ENCODE data around the gene PPP1R7.

PPP1R7 gene

GRCh38 chr2:241141214-241141770, 9.0 kb upstream of the PPP1R7 start:
- no peak for DNase-seq

DNA sequence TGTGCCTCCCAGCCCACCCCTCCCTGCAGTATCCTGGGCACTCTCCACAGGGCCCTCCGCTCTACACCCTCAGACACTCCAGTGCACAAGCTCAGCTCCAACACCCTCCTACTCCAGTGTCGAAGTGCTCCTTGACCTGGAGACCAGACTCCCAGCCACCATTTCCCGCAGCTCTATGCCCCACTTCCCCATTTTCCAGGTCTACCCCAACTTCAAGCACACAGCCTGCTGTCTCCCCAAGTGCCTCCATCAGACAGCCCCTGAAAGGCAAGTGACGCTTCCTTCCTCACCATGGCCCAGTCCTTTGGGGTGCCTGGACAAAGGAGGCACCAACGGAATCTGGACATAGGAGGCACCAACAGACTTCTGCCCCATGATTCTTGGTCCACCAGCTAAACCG, 8.2 kb upstream of the PPP1R7 start:
- DNase-seq = no peak

DNA sequence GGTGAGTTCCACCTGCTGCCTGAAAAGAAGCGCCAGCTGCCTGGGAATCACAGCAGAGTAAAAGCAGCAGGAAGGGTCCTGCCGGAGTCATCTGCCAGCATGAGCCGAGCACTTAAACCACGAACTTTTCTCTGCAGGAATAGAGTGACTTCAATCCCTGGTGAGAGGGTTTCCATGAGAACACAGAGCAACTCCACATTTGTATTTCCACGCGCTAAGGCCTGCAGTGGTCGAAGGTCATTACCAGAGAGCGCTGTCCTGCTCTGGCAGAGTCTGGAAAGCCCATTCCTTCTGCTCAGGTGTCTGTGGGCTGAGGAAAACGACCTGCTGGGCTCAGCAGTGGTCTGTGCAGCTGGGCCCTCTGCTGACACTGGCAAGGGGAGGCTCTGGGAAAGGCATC, 7.7 kb upstream of the PPP1R7 start:
- DNase-seq = no peak

- no peak for DNase-seq
These were observed 4.0 kb upstream of the PPP1R7 start for GRCh38 chr2:241146286-241146685.

DNA sequence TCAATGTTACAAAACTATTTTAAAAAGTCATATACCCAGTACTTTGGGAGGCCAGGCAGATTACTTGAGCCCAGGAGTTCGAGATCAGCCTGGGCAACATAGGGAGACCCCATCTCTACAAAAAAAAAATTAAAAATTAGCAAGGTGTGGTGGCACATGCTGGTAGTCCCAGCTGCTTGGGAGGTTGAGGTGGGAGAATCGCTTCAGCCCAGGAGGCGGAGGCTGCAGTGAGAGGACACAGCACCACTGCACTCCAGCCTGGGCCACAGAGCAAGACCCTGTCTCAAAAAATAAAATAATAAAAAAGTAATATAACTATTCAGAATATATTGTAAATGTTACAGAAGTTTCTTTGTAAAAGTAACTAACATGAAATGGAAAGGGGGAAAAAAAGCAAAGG, 2.9 kb upstream of the PPP1R7 start:
- no peak for DNase-seq

GRCh38 chr2:241148239-241148638, 2.0 kb upstream of the PPP1R7 start:
- no peak for DNase-seq

DNA sequence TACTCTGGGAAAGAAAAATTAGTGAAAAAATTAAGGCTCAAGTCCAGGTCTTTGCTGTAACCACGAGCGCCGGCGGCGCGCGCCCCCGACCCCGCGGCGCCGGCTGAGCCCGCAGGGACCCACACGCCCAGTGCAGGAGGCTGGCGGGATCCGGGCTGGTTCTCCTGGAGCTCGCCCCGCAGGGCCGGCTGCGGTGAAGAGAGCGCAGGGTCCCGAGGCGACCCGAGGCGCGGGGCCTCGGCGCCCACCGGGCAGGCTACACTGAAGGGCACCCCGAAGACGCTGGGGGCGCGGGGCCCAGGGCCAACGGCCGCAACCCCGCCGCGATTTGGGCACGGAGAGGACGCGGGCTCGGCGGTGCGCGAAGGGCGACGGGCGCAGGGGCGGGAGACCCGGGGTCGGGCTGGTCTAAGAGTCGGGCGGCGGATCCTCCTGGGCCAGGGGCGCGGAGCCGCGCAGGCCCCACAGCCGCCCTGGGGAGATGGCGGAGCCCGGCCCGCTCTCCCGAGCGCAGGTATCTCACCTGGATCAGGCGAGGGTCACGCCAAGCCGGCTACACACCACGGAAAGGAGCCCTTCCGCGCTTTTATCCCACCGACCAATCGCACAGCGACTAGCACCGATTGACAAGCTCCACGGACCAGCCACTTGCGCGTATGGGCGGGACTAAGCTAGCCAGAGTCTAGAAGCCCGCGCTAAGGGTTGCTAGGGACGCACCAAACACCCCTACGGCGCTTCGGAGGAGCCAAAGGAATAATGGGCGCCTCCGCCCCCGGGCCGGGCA, 1.2 kb upstream of the PPP1R7 start, which contains the start of gene PASK:
Gene PASK (minus strand): TSS at position 582 of the 784 bp plus-strand sequence. CDS start 6,440 bp downstream, outside the sequence.
- DNase-seq = peak; percentile 99

GRCh38 chr2:241149675-241149924, 667 bp upstream of the PPP1R7 start:
- no peak for DNase-seq

- no peak for DNase-seq
These were observed 628 bp downstream of the PPP1R7 start for GRCh38 chr2:241150660-241151530.

DNA sequence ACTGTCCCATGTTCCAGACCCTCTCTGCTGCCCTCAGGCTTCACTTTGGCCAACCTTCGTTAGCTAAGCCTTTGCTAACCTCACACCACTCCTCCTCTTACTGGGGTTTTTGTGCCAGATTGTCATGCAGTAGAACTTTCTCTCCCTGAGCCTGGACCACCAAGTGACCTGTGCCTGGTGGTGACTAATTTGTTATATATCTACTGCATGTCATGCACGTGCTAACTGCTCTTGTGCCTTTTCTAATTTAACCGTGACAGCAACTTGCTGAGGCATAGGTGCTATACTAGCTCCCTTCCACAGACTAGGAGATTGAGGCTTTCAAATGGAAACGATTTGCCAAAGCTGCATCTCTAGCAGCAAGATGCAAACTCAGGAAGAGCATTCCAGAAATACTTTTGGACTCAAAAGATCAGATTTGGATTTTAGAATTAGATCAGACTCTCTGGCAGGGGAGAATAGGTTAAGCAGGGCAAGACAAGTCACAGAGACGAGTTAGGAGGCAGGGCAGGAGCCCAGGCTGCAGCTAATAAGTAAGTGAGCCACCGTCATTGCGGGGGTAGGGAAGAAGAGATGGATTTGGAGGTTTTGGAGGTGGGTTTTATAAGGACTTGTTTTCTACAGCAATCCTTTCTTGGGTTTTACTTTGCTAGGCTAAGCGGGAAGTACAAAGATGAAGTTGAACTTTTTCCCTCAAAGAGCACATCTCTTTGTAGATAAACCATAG, 1.8 kb downstream of the PPP1R7 start:
- no peak for DNase-seq

- no peak for DNase-seq
These were observed 3.3 kb downstream of the PPP1R7 start for GRCh38 chr2:241153616-241154015.

- no peak for DNase-seq
These were observed 4.6 kb downstream of the PPP1R7 start for GRCh38 chr2:241154915-241155314.

DNA sequence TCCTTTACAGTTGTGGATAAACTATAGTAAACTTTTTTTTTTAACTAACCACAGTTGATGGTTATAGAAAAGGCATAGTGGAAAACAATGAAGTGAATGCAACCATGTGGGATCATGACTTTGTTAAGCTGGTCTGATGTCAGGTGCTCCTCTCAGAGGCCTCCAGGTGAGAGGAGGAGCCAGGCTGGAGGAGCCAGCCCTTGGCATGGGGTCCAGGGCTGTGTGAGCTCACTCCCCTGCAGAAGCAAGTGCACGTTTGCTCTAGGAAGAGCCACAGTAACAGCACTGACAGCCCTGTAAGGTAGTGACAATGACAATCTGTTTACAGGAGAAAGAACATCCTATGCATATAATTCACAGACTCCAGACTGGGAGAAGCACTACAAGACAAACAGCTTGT, 5.7 kb downstream of the PPP1R7 start:
- DNase-seq = no peak

DNA sequence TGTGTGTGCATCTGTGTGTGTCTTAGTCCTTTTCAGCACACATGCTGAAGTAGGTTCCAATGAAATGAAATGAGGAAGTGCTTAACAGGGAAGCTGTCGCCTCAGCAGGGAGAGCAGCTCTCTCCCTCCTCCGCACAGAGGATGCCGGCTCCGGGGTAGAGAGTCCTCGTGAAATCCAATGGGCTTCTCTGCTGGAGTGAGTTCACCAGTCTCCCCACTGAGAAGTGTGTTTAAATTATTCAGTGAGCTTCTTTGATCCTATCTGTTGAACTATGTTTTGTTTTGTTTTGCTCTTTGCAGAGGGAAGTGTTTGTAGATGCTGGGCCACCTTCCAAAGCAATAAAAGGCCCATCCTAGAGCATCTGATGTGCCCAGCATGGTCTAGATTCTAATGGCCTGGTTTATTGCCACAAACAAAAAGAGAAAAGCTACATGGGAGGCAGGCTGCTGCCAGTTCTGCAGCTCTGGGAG, 6.7 kb downstream of the PPP1R7 start:
- no peak for DNase-seq

DNA sequence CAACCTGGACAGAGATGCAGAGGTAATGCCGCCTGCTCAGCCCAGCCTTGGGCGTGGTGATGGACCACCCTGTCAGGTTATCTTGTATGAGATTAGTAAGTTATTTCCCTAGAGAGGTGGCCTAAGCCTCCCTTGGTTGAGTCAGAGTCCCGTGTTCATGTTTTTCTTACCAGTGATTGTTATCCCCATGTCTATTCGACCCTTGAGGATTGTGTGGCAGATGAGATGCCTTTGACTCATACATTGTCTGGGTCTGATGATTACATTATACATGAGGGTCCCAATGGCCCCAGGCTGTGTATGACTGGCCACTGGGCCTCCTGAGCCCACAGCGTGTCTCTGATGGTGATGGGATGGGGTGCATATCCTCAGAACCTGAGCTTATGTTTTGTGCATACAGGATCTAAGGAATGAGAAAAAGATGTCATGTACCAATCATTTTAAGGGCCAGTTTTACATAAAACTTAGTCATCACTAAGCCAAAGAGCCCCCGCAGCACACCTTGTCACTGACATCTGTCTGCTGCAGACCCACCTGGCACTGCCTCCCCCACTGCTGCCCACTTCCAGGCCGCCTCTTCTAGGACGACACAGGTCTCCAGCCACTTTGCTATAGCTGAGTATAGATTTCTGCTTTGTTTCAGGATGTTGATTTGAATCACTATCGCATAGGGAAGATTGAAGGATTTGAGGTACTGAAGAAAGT, 7.7 kb downstream of the PPP1R7 start:
- DNase-seq = no peak

DNA sequence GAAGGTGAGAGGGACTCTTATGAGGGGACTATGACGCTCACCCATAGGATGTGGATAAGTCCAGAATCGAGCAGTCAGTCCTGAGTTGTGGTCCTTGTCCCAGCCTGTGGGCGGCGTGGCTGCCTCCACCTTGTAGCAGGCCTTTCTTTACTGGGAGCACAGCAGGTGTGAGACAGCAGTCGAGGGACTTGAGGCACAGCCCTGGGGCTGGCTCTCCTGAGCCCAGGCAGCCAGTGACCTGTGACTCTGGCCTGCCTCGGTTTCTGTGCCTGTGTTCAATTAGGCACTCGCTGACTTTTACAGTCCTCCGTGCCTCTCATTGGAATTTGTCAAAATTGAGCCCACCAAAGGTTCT, 8.3 kb downstream of the PPP1R7 start:
- no peak for DNase-seq

DNA sequence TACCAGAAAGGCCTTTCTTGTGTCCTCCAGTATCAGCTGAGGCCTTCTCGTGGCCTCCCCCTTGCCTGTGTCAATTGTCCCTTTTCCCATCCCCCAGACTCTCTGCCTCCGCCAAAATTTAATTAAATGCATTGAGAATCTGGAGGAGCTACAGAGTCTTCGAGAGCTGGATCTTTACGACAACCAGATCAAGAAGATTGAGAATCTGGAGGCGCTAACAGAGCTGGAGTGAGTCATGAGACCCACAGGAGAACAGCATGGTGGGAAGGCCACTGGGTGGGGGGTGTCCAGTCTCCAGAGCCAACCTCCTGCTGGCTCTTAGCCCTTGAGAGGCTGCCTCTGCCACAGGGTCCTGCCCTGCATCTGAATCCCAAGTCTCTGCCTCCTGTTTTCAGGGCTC, 8.8 kb downstream of the PPP1R7 start:
- no peak for DNase-seq

GRCh38 chr2:241160318-241160717, 10.1 kb downstream of the PPP1R7 start:
- DNase-seq = no peak

DNA sequence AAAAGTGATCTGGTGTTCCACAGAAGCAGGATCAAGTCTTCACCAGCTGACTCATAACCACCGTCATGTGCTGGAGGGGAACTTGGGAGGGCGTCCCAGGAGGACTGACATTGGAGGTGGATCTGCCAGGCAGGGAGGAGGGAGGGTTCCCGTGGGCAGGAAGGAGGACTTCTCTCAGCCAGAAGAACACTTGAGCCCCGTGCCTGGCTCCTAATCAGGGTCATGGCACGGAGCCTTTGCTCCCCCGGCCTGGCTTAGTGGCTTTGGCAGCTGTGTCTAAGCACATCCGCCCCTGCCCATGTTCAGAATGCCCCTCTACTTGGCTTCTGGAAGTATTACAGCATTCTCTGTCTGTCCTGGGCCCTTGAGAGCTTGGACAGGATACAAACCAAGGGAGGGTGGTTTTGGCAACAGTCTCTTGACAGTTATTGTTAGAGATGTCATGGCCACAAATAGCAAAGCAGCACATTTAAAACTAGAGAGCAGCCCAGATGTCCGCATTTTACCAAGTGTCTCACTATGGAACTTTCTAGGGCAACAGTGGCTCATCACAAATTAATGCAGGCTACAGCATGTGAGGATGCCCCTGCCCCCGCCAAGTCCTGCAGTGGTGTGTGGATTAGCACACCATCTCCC, 11.5 kb downstream of the PPP1R7 start:
- DNase-seq = no peak

DNA sequence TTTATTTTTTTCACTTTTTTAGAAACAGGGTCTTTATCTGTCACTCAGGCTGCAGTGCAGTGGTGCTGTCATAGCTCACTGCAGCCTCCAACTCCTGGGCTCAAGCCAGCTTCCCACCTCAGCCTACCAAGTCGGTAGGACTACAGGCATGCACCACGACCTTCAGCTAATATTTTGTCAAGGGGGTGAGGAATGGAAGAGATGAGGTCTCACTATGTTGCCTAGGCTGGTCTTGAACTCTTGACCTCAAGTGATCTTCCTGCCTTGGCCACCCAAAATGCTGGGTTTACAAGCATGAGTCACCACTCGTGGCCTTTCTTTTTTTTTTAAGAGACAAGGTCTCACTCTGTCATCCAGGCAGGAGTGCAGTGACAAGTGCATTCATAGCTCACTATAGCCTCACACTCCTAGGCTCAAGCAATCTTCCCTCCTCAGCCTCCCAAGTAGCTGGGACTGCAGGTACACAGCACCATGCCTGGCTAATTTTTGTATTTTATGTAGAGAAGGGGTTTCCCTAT, 13.4 kb downstream of the PPP1R7 start:
- no peak for DNase-seq

DNA sequence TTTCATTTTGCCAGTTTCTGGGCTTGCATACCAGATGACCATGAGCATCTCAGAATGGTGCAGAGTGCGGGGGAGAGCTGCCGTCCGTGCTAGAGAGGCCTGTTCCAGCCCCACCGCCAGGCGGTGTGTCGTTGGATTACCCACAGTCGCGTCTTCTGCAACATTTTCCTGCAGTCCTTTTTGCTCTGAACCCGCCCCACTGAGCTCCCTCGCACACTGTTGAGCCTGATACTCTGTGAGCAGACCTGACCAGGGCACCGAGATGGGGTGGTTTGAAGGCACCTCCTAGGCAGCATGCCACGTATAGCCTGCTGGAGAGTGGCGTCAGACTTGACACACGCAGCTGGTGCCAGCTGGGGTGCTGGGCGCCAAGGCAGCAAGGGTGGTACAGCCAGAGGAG, 18.1 kb downstream of the PPP1R7 start:
- DNase-seq = no peak

DNA sequence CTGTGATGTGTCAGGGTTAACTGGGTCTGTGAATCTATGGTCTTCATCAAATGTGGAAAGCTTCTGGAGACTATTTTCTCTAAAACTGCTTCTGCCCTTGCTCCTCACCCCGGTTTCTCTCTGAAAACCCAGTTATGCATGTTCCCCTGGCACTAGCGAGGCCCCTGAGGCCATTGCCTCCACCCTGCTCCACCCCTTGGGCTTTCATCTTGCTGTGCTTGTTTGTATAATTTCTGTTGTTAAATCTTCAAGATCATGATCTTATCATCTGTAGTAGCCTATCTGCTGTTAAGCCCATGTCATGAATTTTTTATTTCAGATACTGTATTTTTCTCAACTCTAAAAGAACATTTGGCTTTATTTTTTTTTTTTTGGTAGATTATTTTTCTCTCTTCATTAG, 23.3 kb downstream of the PPP1R7 start:
- no peak for DNase-seq
